ENCODE data around the gene UBE2V1.

GRCh38 chr20:50073500-50073899 lies 39.5 kb downstream of the UBE2V1 start:
- TF ChIP-seq, protein P1, sequence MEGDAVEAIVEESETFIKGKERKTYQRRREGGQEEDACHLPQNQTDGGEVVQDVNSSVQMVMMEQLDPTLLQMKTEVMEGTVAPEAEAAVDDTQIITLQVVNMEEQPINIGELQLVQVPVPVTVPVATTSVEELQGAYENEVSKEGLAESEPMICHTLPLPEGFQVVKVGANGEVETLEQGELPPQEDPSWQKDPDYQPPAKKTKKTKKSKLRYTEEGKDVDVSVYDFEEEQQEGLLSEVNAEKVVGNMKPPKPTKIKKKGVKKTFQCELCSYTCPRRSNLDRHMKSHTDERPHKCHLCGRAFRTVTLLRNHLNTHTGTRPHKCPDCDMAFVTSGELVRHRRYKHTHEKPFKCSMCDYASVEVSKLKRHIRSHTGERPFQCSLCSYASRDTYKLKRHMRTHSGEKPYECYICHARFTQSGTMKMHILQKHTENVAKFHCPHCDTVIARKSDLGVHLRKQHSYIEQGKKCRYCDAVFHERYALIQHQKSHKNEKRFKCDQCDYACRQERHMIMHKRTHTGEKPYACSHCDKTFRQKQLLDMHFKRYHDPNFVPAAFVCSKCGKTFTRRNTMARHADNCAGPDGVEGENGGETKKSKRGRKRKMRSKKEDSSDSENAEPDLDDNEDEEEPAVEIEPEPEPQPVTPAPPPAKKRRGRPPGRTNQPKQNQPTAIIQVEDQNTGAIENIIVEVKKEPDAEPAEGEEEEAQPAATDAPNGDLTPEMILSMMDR (conservative IDR thresholded peaks at IDR 0.05; ENCODE audit: low read length) = no peak
- no peak for TF ChIP-seq EZH2phosphoT487 (IDR thresholded peaks at IDR 0.05; ENCODE audit: borderline replicate concordance, low read depth, low read length)
